GM23338 (cell line): ENCODE data around the gene RAB22A. TPM values are rescaled to one million over a fixed set of nuclear protein-coding genes. Genes with fewer than 3 reads are reported as not detected.
A peak's percentile ranks its signal among the peaks of the same experiment; 100 is the strongest.

Experiments
- ATAC-seq: fragments of 200-7000 bp; cut with Tn5 transposase; 3 replicates; pipeline ENCODE4 v1.9.1; 2020
- DNase-seq: peaks from one replicate; pipeline ENCODE4 v3.0.0-alpha.2; 2015; ENCODE audit warnings: low spot score
- H2AFZ ChIP-seq: fragments of 200-600 bp; sonication (generic); 2 replicates; pipeline ENCODE4 v1.8.0; 2016; ENCODE audit warnings: antibody characterized with exemption, mild to moderate bottlenecking, moderate library complexity
- H3F3A ChIP-seq: fragments of 200-600 bp; sonication (generic); replicated peaks from 2 replicates; pipeline ENCODE4 v1.8.0; 2017; ENCODE audit warnings: antibody characterized with exemption, mixed run types, low read depth
- H3K27ac ChIP-seq: fragments of 200-600 bp; sonication (generic); 2 replicates; pipeline ENCODE4 v1.6.1; 2016; ENCODE audit warnings: low read depth
- H3K27me3 ChIP-seq: fragments of 200-600 bp; sonication (generic); 2 replicates; pipeline ENCODE4 v1.8.0; 2016; ENCODE audit warnings: mild to moderate bottlenecking, mixed run types, moderate library complexity; ENCODE audit not compliant: insufficient read depth
- H3K36me3 ChIP-seq: fragments of 200-600 bp; sonication (generic); 2 replicates; pipeline ENCODE4 v1.8.0; 2016; ENCODE audit warnings: mild to moderate bottlenecking; ENCODE audit not compliant: insufficient read depth
- H3K4me1 ChIP-seq: fragments of 200-600 bp; sonication (generic); 2 replicates; pipeline ENCODE4 v1.8.0; 2016; ENCODE audit warnings: mild to moderate bottlenecking, moderate library complexity; ENCODE audit not compliant: insufficient read depth
- H3K4me2 ChIP-seq: fragments of 200-600 bp; sonication (generic); 2 replicates; pipeline ENCODE4 v1.7.1; 2017; ENCODE audit warnings: mixed run types
- H3K4me3 ChIP-seq: fragments of 200-600 bp; sonication (generic); 2 replicates; pipeline ENCODE4 v1.6.1; 2016; ENCODE audit warnings: mixed run types
- H3K79me2 ChIP-seq: fragments of 200-600 bp; sonication (generic); replicated peaks from 2 replicates; pipeline ENCODE4 v1.8.0; 2017; ENCODE audit warnings: mild to moderate bottlenecking; ENCODE audit not compliant: insufficient read depth
- H3K9me2 ChIP-seq: fragments of 200-600 bp; sonication (generic); 2 replicates; pipeline ENCODE4 v1.8.0; 2017; ENCODE audit not compliant: insufficient read depth
- H4K20me1 ChIP-seq: fragments of 200-600 bp; sonication (generic); replicated peaks from 2 replicates; pipeline ENCODE4 v1.8.0; 2017; ENCODE audit warnings: mild to moderate bottlenecking; ENCODE audit not compliant: insufficient read depth
- H3K27ac Mint-ChIP-seq: 2 replicates; pipeline ENCODE4 v1.8.0; 2020; ENCODE audit warnings: inconsistent platforms, mild to moderate bottlenecking, moderate library complexity, mixed read lengths
- H3K27me3 Mint-ChIP-seq: 3 replicates; pipeline ENCODE4 v1.8.0; 2022; ENCODE audit warnings: low read depth, mild to moderate bottlenecking, moderate library complexity, mixed read lengths, inconsistent platforms; ENCODE audit not compliant: insufficient read depth, poor library complexity
- H3K36me3 Mint-ChIP-seq: 3 replicates; pipeline ENCODE4 v1.8.0; 2021; ENCODE audit warnings: low read depth, mild to moderate bottlenecking, inconsistent platforms, moderate library complexity, mixed read lengths
- H3K4me1 Mint-ChIP-seq: 3 replicates; pipeline ENCODE4 v1.8.0; 2020; ENCODE audit warnings: mild to moderate bottlenecking, inconsistent platforms, mixed read lengths
- H3K4me3 Mint-ChIP-seq: 3 replicates; pipeline ENCODE4 v1.8.0; 2021; ENCODE audit warnings: moderate library complexity, mild to moderate bottlenecking, inconsistent platforms, mixed read lengths
- H3K9me3 Mint-ChIP-seq: 3 replicates; pipeline ENCODE4 v1.8.0; 2020; ENCODE audit warnings: moderate library complexity, mild to moderate bottlenecking, inconsistent platforms, mixed read lengths
- CREB1 ChIP-seq: fragments of 250-450 bp; sonication (Bioruptor Pico); IDR thresholded peaks from 2 replicates; pipeline ENCODE4 v1.5.0; 2020; ENCODE audit warnings: low read depth, mild to moderate bottlenecking, moderate library complexity
- CTCF ChIP-seq, 2 experiments: fragments of 200-600 bp in 1 of 2; sonication (generic) in 1 of 2; conservative IDR thresholded peaks; 2 replicates each; pipeline versions ENCODE4 v1.5.1 to v1.6.1; 2016 to 2017; ENCODE audit warnings: antibody characterized with exemption in 2 of 2, low read depth in 2 of 2, mild to moderate bottlenecking in 2 of 2, moderate library complexity in 1 of 2
- EZH2 ChIP-seq: fragments of 200-600 bp; sonication (generic); IDR thresholded peaks from one replicate; pipeline ENCODE4 v1.8.0; 2017; ENCODE audit warnings: antibody characterized with exemption, mild to moderate bottlenecking, low read depth; ENCODE audit not compliant: unreplicated experiment
- EZH2phosphoT487 ChIP-seq: fragments of 200-600 bp; sonication (generic); IDR thresholded peaks from one replicate; pipeline ENCODE4 v1.8.1; 2018; ENCODE audit warnings: antibody characterized with exemption; ENCODE audit not compliant: unreplicated experiment
- JUNB ChIP-seq: IDR thresholded peaks from one replicate; pipeline ENCODE4 v1.6.1; 2016; ENCODE audit warnings: antibody characterized with exemption; ENCODE audit not compliant: unreplicated experiment
- NANOG ChIP-seq: IDR thresholded peaks from 2 replicates; pipeline ENCODE4 v1.6.1; 2016; ENCODE audit warnings: antibody characterized with exemption, borderline replicate concordance
- POLR2AphosphoS5 ChIP-seq: IDR thresholded peaks from 2 replicates; pipeline ENCODE4 v1.6.1; 2016; ENCODE audit warnings: antibody characterized with exemption, low read depth
- ZNF114 ChIP-seq: fragments of 250-450 bp; sonication (Bioruptor Pico); IDR thresholded peaks from 2 replicates; pipeline ENCODE4 v1.5.0; 2020; ENCODE audit warnings: mild to moderate bottlenecking, moderate library complexity
- ZNF331 ChIP-seq: fragments of 250-450 bp; sonication (Bioruptor Pico); IDR thresholded peaks from 2 replicates; pipeline ENCODE4 v1.5.0; 2020; ENCODE audit warnings: low read depth, mild to moderate bottlenecking, moderate library complexity
- polyA plus RNA-seq: library from polyadenylated mRNA; unstranded; fragments of >200 nt; fragmentation: Nextera tagmentation; extraction: Ambion mirVana; gene quantifications from 2 replicates; pipeline ENCODE4 v1.2.1, GENCODE V29; 2016
- total RNA-seq: library from RNA; depleted of rRNA; stranded (reverse); fragments of >200 nt; shearing (Covaris generic); gene quantifications from 2 replicates; pipeline ENCODE4 v1.2.3, GENCODE V29; 2014
- TF ChIP-seq, protein P1 (sequence below): fragments of 250-450 bp; sonication (Bioruptor Pico); IDR thresholded peaks from 2 replicates; pipeline ENCODE4 v1.5.0; 2020; ENCODE audit warnings: mild to moderate bottlenecking, moderate library complexity

Gene RAB22A
- total and polyA plus RNA-seq, 2 experiments from 2014 or later: 3.3 to 6.8 TPM

- TF ChIP-seq CTCF (conservative IDR thresholded peaks at IDR 0.05; ENCODE audit: low read depth in 2 of 2) (no peak), ZNF114 (CRISPR knock-in tag) (no peak), CREB1 (no peak)
These were observed 85.3 kb downstream of the RAB22A start (continued) for GRCh38 chr20:58394801-58395200.

DNA sequence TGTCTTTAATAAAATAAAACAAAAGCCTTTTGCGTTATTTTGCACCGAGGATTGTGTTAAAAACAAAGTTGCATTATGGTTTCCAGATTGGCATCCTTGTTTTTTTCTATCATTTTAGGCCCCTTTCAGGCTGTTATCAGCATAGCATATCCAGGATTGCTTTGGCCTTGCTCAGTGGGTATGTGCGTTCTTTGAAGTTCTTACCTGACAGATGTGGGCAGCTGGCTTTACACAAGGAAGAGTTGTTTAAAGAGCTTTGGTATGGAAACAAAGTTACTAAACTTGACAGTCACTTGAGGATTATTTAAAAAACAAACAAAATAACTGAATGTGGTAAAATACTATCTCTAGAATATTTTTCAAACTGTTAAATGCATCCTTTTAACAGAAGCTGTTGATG is 86.1 kb downstream of the RAB22A start:
- Mint-ChIP-seq H3K36me3 (peaks cover 11% of the 10 kb centered on the region; the same call in 2 of the 3 replicates), H3K27ac (no peak overlapping the region), H3K9me3 (no peaks in the 10 kb centered on the region), H3K4me1 (peaks cover 47% of the 10 kb centered on the region), H3K27me3 (peaks cover 5% of the 10 kb centered on the region), H3K4me3 (no peak overlapping the region)
- ATAC-seq (no peak), DNase-seq (no peak)
- no peak overlapping the region for H2AFZ ChIP-seq
- peaks cover 42% of the 10 kb centered on the region for H3K4me1 ChIP-seq
- no peak overlapping the region for H3K4me3 ChIP-seq
- H4K20me1 ChIP-seq: peaks cover 45% of the 10 kb centered on the region
- H3F3A ChIP-seq: no peaks in the 10 kb centered on the region
- no peaks in the 10 kb centered on the region for H3K9me2 ChIP-seq
- H3K27me3 ChIP-seq: no peaks in the 10 kb centered on the region
- peaks cover 100% of the 10 kb centered on the region for H3K79me2 ChIP-seq
- no peak overlapping the region for H3K27ac ChIP-seq
- no peaks in the 10 kb centered on the region for H3K36me3 ChIP-seq
- no peak for TF ChIP-seq EZH2
- no peak for TF ChIP-seq CTCF (conservative IDR thresholded peaks at IDR 0.05; ENCODE audit: low read depth in 2 of 2)
- TF ChIP-seq EZH2phosphoT487: no peak
- TF ChIP-seq NANOG: no peak
- TF ChIP-seq ZNF331 (CRISPR knock-in tag): no peak
- TF ChIP-seq, protein P1, sequence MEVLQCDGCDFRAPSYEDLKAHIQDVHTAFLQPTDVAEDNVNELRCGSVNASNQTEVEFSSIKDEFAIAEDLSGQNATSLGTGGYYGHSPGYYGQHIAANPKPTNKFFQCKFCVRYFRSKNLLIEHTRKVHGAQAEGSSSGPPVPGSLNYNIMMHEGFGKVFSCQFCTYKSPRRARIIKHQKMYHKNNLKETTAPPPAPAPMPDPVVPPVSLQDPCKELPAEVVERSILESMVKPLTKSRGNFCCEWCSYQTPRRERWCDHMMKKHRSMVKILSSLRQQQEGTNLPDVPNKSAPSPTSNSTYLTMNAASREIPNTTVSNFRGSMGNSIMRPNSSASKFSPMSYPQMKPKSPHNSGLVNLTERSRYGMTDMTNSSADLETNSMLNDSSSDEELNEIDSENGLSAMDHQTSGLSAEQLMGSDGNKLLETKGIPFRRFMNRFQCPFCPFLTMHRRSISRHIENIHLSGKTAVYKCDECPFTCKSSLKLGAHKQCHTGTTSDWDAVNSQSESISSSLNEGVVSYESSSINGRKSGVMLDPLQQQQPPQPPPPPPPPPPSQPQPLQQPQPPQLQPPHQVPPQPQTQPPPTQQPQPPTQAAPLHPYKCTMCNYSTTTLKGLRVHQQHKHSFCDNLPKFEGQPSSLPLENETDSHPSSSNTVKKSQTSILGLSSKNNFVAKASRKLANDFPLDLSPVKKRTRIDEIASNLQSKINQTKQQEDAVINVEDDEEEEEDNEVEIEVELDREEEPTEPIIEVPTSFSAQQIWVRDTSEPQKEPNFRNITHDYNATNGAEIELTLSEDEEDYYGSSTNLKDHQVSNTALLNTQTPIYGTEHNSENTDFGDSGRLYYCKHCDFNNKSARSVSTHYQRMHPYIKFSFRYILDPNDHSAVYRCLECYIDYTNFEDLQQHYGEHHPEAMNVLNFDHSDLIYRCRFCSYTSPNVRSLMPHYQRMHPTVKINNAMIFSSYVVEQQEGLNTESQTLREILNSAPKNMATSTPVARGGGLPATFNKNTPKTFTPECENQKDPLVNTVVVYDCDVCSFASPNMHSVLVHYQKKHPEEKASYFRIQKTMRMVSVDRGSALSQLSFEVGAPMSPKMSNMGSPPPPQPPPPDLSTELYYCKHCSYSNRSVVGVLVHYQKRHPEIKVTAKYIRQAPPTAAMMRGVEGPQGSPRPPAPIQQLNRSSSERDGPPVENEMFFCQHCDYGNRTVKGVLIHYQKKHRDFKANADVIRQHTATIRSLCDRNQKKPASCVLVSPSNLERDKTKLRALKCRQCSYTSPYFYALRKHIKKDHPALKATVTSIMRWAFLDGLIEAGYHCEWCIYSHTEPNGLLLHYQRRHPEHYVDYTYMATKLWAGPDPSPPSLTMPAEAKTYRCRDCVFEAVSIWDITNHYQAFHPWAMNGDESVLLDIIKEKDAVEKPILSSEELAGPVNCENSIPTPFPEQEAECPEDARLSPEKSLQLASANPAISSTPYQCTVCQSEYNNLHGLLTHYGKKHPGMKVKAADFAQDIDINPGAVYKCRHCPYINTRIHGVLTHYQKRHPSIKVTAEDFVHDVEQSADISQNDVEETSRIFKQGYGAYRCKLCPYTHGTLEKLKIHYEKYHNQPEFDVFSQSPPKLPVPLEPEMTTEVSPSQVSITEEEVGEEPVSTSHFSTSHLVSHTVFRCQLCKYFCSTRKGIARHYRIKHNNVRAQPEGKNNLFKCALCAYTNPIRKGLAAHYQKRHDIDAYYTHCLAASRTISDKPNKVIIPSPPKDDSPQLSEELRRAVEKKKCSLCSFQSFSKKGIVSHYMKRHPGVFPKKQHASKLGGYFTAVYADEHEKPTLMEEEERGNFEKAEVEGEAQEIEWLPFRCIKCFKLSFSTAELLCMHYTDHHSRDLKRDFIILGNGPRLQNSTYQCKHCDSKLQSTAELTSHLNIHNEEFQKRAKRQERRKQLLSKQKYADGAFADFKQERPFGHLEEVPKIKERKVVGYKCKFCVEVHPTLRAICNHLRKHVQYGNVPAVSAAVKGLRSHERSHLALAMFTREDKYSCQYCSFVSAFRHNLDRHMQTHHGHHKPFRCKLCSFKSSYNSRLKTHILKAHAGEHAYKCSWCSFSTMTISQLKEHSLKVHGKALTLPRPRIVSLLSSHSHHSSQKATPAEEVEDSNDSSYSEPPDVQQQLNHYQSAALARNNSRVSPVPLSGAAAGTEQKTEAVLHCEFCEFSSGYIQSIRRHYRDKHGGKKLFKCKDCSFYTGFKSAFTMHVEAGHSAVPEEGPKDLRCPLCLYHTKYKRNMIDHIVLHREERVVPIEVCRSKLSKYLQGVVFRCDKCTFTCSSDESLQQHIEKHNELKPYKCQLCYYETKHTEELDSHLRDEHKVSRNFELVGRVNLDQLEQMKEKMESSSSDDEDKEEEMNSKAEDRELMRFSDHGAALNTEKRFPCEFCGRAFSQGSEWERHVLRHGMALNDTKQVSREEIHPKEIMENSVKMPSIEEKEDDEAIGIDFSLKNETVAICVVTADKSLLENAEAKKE: no peak
- TF ChIP-seq JUNB: no peak
- no peak for TF ChIP-seq POLR2AphosphoS5
- H3K4me2 ChIP-seq: 0 out of 2 replicates have a peak overlapping the region, but pooled peaks have one; percentile 41
